Subcutaneous abdominal adipose tissue (tissue), 5 donors: ENCODE data around the gene HACD4.

ENCODE experiments used
- H3K27ac ChIP-seq: one replicate; pipeline ENCODE4 v1.7.0; 2013; ENCODE audit warnings: low read depth, mild to moderate bottlenecking, inconsistent platforms, low read length, moderate library complexity
- H3K27me3 ChIP-seq, 5 donors: one replicate each; pipeline ENCODE4 v1.7.0; 2013; ENCODE audit warnings: low read length in 5 of 5, inconsistent platforms in 1 of 5; ENCODE audit not compliant: control insufficient read depth in 5 of 5, insufficient read depth in 4 of 5
- H3K36me3 ChIP-seq, 5 donors: one replicate each; pipeline ENCODE4 v1.7.0; 2013; ENCODE audit warnings: low read length in 5 of 5; ENCODE audit not compliant: control insufficient read depth in 5 of 5, insufficient read depth in 5 of 5
- H3K4me1 ChIP-seq, 5 donors: one replicate each; pipeline ENCODE4 v1.7.0; 2013; ENCODE audit warnings: low read length in 5 of 5, mild to moderate bottlenecking in 3 of 5, moderate library complexity in 1 of 5; ENCODE audit not compliant: control insufficient read depth in 5 of 5, insufficient read depth in 5 of 5
- H3K4me3 ChIP-seq, 5 donors: one replicate each; pipeline ENCODE4 v1.7.0; 2013; ENCODE audit warnings: low read length in 5 of 5, low read depth in 1 of 5
- H3K9ac ChIP-seq, 5 donors: one replicate each; pipeline ENCODE4 v1.7.0; 2013; ENCODE audit warnings: low read length in 5 of 5, mild to moderate bottlenecking in 4 of 5, moderate library complexity in 3 of 5
- H3K9me3 ChIP-seq, 5 donors: one replicate each; pipeline ENCODE4 v1.7.0; 2013; ENCODE audit warnings: low read length in 5 of 5; ENCODE audit not compliant: control insufficient read depth in 5 of 5
- donor health status: healthy.
- donor health status: healthy.
- donor health status: healthy.
- donor health status: healthy.
- donor health status: healthy.

The HACD4 gene

DNA sequence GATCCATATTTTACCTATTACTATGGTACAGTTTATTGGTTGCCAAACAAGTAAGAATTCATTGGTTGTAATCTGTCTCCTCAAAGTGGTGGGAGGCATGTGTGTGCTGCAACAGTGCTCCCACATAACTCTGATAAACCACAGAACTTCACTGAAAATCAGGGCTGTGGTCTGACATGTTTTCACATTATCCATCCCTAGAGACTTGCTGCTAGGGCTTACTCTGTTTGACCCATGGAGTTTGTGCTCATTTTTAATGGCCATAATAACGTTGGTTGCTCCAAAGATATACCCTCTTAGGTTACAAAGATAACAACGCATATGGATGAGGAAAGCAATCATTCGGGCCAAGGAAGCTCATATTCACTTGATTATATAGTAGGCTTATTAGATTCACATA, 37.0 kb downstream of the HACD4 start:
- no peaks in the 10 kb centered on the region for H3K9me3 ChIP-seq

GRCh38 chr9:20990867-20991266, 40.6 kb downstream of the HACD4 start:
- Histone ChIP-seq H3K4me3 (no peak overlapping the region), H3K9ac (no peak overlapping the region), H3K27me3 (no peaks in the 10 kb centered on the region), H3K36me3 (peaks cover 13 to 54% (median 23%) of the 10 kb centered on the region in 5 donors), H3K27ac (no peak overlapping the region), H3K9me3 (no peaks in the 10 kb centered on the region), H3K4me1 (peaks cover 0 to 5% (median 3%) of the 10 kb centered on the region in 5 donors)

More for the DNA sequence above, 37.0 kb downstream of the HACD4 start:
- Histone ChIP-seq H3K4me1 (peaks cover 0 to 5% (median 3%) of the 10 kb centered on the region in 5 donors), H3K36me3 (peaks cover 10 to 40% (median 29%) of the 10 kb centered on the region in 5 donors), H3K4me3 (no peak overlapping the region), H3K27ac (no peak overlapping the region), H3K9ac (no peak overlapping the region), H3K27me3 (no peaks in the 10 kb centered on the region)

- H3K9me3 ChIP-seq: no peaks in the 10 kb centered on the region
- H3K4me1 ChIP-seq: peaks cover 0 to 5% (median 3%) of the 10 kb centered on the region in 5 donors
- no peak overlapping the region for H3K4me3 ChIP-seq
- no peaks in the 10 kb centered on the region for H3K27me3 ChIP-seq
- H3K9ac ChIP-seq: no peak overlapping the region
- H3K36me3 ChIP-seq: peaks cover 13 to 48% (median 23%) of the 10 kb centered on the region in 5 donors
- no peak overlapping the region for H3K27ac ChIP-seq
These were observed 41.5 kb downstream of the HACD4 start for GRCh38 chr9:20989923-20990341.

GRCh38 chr9:20988671-20989315, 42.6 kb downstream of the HACD4 start:
- Histone ChIP-seq H3K27me3 (no peaks in the 10 kb centered on the region), H3K27ac (no peak overlapping the region), H3K36me3 (peaks cover 9 to 41% (median 19%) of the 10 kb centered on the region in 5 donors), H3K9me3 (no peaks in the 10 kb centered on the region), H3K4me3 (no peak overlapping the region), H3K4me1 (peaks cover 0 to 5% (median 3%) of the 10 kb centered on the region in 5 donors), H3K9ac (no peak overlapping the region)

GRCh38 chr9:20988061-20988460, 43.4 kb downstream of the HACD4 start:
- Histone ChIP-seq H3K9me3 (no peaks in the 10 kb centered on the region), H3K36me3 (peaks cover 9 to 39% (median 18%) of the 10 kb centered on the region in 5 donors), H3K9ac (no peak overlapping the region), H3K27me3 (no peaks in the 10 kb centered on the region), H3K4me1 (peaks cover 0 to 5% (median 3%) of the 10 kb centered on the region in 5 donors), H3K4me3 (no peak overlapping the region), H3K27ac (no peak overlapping the region)

DNA sequence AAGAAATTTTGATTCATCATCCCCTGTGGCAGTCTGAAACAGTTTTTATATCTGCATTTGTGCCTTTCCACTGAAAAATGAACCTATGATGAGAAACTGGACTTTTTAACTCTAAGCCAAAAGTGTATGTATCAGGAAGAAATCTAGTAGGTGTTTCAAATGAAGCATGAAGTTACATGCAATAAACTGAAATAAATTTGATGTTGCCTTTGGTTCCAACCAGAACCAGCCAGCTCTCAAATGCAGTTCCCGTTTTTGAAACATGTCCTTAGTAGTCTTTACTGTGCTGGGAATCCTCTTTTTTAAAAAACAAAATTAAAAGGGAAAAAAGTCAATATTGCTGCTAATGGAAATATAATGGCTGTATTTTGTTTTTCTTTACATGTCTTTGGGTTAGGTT, 43.9 kb downstream of the HACD4 start:
- Histone ChIP-seq H3K36me3 (peaks cover 14 to 35% (median 21%) of the 10 kb centered on the region in 5 donors), H3K9me3 (no peaks in the 10 kb centered on the region), H3K27ac (no peak overlapping the region), H3K9ac (no peak overlapping the region), H3K4me1 (peaks cover 0 to 5% (median 3%) of the 10 kb centered on the region in 5 donors), H3K27me3 (no peaks in the 10 kb centered on the region), H3K4me3 (no peak overlapping the region)

GRCh38 chr9:20985851-20986600, 45.4 kb downstream of the HACD4 start:
- Histone ChIP-seq H3K36me3 (peaks cover 12 to 30% (median 26%) of the 10 kb centered on the region in 5 donors), H3K4me1 (peaks cover 0 to 10% (median 9%) of the 10 kb centered on the region in 5 donors), H3K9me3 (no peaks in the 10 kb centered on the region), H3K27me3 (no peaks in the 10 kb centered on the region), H3K27ac (no peak overlapping the region), H3K9ac (no peak overlapping the region), H3K4me3 (no peak overlapping the region)

GRCh38 chr9:20984506-20984905, 46.9 kb downstream of the HACD4 start:
- H3K27ac ChIP-seq: no peak overlapping the region
- no peaks in the 10 kb centered on the region for H3K27me3 ChIP-seq
- no peak overlapping the region for H3K9ac ChIP-seq
- peaks cover 2 to 26% (median 16%) of the 10 kb centered on the region in 5 donors for H3K36me3 ChIP-seq
- H3K4me1 ChIP-seq: peaks cover 0 to 9% (median 6%) of the 10 kb centered on the region in 5 donors
- H3K4me3 ChIP-seq: no peak overlapping the region
- H3K9me3 ChIP-seq: no peaks in the 10 kb centered on the region

DNA sequence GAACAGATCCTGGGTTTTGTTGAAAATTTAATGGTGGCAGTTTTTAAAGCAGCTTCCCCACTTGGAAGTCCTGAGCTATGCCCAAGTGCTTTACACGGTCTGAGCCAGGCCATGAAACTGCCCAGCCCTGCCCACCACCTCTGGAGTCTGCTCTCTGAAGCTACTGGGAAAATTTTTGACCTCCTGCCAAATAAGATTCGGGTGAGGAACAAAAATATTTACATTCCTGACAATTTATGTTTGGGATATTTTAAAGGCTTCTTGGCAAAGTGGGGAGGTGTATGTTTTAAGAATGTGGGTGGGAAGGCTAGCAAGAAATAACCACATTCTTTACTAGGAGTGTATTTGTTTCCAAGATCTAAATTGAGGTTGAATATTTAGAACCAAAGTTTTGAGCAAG, 50.0 kb downstream of the HACD4 start:
- H3K4me1 ChIP-seq: peaks cover 0 to 9% (median 6%) of the 10 kb centered on the region in 5 donors
- no peak overlapping the region for H3K9ac ChIP-seq
- no peaks in the 10 kb centered on the region for H3K9me3 ChIP-seq
- no peak overlapping the region for H3K4me3 ChIP-seq
- no peak overlapping the region for H3K27ac ChIP-seq
- no peaks in the 10 kb centered on the region for H3K27me3 ChIP-seq
- H3K36me3 ChIP-seq: peaks cover 13 to 35% (median 20%) of the 10 kb centered on the region in 5 donors

DNA sequence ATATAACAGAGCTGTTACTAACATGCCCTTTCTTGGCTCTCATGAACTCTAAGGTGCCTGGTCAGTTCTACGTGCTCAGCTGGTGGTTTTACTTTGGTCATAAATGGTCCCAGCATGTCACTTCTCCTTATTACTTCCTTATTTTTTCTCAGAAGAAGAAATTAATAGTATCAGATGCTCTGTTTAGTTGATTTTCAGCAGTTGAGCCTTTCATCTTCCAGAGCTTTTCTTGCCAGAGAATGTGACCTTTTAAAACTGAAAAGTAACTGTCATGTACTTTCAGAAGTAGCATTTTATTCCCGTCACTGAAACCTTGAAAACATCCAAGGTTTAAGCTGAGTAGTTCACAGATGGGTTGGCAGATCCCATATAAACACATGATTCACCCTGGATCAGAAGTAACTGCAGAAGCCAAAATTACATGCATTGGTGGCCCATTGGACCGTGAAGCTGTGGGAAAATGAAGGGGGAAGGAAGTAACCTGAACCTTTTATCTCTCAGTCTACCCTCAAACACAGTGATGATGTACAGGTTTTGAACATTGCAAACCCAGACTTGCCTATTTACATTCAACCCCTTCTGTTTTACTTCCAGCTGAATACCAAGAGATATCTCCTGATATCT, 50.5 kb downstream of the HACD4 start:
- Histone ChIP-seq H3K27ac (no peak overlapping the region), H3K4me3 (no peak overlapping the region), H3K4me1 (peaks cover 0 to 9% (median 6%) of the 10 kb centered on the region in 5 donors), H3K9ac (no peak overlapping the region), H3K27me3 (no peaks in the 10 kb centered on the region), H3K36me3 (peaks cover 12 to 39% (median 18%) of the 10 kb centered on the region in 5 donors), H3K9me3 (no peaks in the 10 kb centered on the region)
